Vagina (tissue), 2 donors: ENCODE data around the gene PXYLP1.

Source experiments
- POLR2AphosphoS5 ChIP-seq, 2 donors: sonication (generic); formaldehyde crosslinking; IDR thresholded peaks; one replicate each; pipeline ENCODE4 v1.9.0; 2017; ENCODE audit warnings: antibody characterized with exemption in 2 of 2, mild to moderate bottlenecking in 2 of 2, low read depth in 1 of 2; ENCODE audit not compliant: insufficient read depth in 1 of 2
- TF ChIP-seq, protein P1 (sequence below), 3 experiments: fragments of 450-650 bp in 2 of 3; fragments of 200-600 bp in 1 of 3; sonication (generic) in 1 of 3; IDR thresholded peaks; one replicate each; pipeline ENCODE4 v1.5.1; 2017 to 2019; ENCODE audit warnings: antibody characterized with exemption in 3 of 3, mild to moderate bottlenecking in 2 of 3, moderate library complexity in 2 of 3

DNA sequence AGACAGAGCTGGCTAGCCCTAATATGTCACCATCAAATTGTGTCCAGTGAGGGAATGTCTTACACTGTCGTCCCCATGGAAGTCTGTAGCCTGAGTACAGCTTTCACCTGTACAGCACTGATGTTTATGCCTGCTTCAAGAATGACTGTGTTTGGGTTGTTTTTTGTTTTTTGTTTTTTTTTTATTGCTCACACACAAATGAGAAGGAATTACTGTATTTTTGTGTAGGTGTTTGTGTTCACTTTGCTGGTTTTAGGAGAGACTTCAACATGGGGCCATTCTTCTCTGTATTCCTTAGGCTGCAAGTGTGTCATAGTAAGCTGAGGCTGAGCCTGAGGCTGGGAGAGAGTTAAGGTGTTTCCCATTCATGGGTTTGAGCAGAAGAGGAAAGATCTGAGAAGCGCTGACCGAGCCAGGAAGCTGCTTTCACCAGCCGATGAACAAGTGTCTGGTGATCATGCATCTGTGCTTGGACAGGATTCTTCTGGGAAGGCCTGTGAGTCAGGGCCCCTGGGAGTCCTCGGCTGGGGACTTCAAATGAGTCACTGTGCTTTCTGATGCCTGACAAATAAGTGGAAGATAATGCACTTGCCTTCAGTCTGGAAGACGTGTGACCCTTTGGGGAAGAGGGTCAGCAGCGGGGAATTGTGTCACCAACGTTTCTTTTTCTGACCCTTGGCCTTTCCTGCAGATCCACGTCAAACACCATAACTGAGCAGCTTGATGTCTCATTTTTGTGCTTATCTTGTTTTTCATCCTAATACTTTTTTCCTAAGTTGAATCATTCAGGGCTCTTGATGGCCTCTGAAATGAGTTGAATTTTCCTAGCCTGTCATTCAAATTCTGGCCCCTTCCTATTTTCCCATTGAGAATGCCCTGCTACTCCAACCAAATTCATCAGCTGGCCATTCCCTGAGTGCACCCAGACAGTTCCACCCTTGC is 100.0 kb downstream of the PXYLP1 start:
- TF ChIP-seq, protein P1, sequence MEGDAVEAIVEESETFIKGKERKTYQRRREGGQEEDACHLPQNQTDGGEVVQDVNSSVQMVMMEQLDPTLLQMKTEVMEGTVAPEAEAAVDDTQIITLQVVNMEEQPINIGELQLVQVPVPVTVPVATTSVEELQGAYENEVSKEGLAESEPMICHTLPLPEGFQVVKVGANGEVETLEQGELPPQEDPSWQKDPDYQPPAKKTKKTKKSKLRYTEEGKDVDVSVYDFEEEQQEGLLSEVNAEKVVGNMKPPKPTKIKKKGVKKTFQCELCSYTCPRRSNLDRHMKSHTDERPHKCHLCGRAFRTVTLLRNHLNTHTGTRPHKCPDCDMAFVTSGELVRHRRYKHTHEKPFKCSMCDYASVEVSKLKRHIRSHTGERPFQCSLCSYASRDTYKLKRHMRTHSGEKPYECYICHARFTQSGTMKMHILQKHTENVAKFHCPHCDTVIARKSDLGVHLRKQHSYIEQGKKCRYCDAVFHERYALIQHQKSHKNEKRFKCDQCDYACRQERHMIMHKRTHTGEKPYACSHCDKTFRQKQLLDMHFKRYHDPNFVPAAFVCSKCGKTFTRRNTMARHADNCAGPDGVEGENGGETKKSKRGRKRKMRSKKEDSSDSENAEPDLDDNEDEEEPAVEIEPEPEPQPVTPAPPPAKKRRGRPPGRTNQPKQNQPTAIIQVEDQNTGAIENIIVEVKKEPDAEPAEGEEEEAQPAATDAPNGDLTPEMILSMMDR (IDR thresholded peaks at IDR 0.05) = no peak
- no peak for TF ChIP-seq POLR2AphosphoS5 (IDR thresholded peaks at IDR 0.05; ENCODE audit: insufficient read depth in 1 of 2, low read depth in 1 of 2)
